ENCODE results near the gene BCOR.

BCOR gene

GRCh38 chrX:40131654-40132337 lies 34.0 kb upstream of the BCOR start:
- no peak overlapping the region for H3K4me3 ChIP-seq (ENCODE audit: low read length)
- H3K56ac ChIP-seq (ENCODE audit: low read length): no peak overlapping the region
- H3K36me3 ChIP-seq (ENCODE audit: control insufficient read depth, insufficient read depth, low read length): no peaks in the 10 kb centered on the region
- WGBS (ENCODE audit: extremely low coverage, insufficient coverage, low lambda C conversion rate): no CpG with 5 or more reads among the region's 10 CpGs
- no peak overlapping the region for H3K27ac ChIP-seq (ENCODE audit: low read depth, low read length)
- no peak overlapping the region for H4K8ac ChIP-seq (ENCODE audit: low read depth, low read length)
- H3K27me3 ChIP-seq (ENCODE audit: insufficient read depth, low read length, poor library complexity): no peaks in the 10 kb centered on the region
- H3K4ac ChIP-seq (ENCODE audit: low read depth, low read length): no peak overlapping the region
- H3K79me2 ChIP-seq (ENCODE audit: control insufficient read depth, insufficient read depth, low read length): no peaks in the 10 kb centered on the region
- H3K4me1 ChIP-seq (ENCODE audit: control insufficient read depth, low read depth, low read length): no peaks in the 10 kb centered on the region
- no peak overlapping the region for H4K5ac ChIP-seq (ENCODE audit: low read length)
- H2BK15ac ChIP-seq (replicated peaks; ENCODE audit: low read depth): no peak overlapping the region
- H2AK5ac ChIP-seq (ENCODE audit: low read length): no peak overlapping the region
- no peak overlapping the region for H3K9ac ChIP-seq (ENCODE audit: low read length)
- H2BK5ac ChIP-seq (ENCODE audit: low read length): no peak overlapping the region
- H3K4me2 ChIP-seq (ENCODE audit: low read length): no peak overlapping the region
- H2BK120ac ChIP-seq (ENCODE audit: low read depth, low read length): no peak overlapping the region
- no peak overlapping the region for H3K23ac ChIP-seq (ENCODE audit: low read length)
- H3K18ac ChIP-seq (ENCODE audit: low read length): no peak overlapping the region
- DNase-seq: no peak
- H3K79me1 ChIP-seq (ENCODE audit: low read length): no peaks in the 10 kb centered on the region

- no CpG with 5 or more reads among the region's 6 CpGs for WGBS (ENCODE audit: extremely low coverage, insufficient coverage, low lambda C conversion rate)
- Histone ChIP-seq H3K18ac (ENCODE audit: low read length) (no peak overlapping the region), H3K9ac (ENCODE audit: low read length) (no peak overlapping the region)
These were observed 32.4 kb upstream of the BCOR start for GRCh38 chrX:40130207-40130606.

GRCh38 chrX:40127052-40127451 lies 29.3 kb upstream of the BCOR start:
- Histone ChIP-seq H3K4me3 (ENCODE audit: low read length) (no peak overlapping the region), H3K27me3 (ENCODE audit: insufficient read depth, low read length, poor library complexity) (no peaks in the 10 kb centered on the region), H3K4ac (ENCODE audit: low read depth, low read length) (no peak overlapping the region), H4K5ac (ENCODE audit: low read length) (no peak overlapping the region), H4K8ac (ENCODE audit: low read depth, low read length) (no peak overlapping the region), H3K27ac (ENCODE audit: low read depth, low read length) (no peak overlapping the region), H3K4me2 (ENCODE audit: low read length) (no peak overlapping the region), H2BK15ac (replicated peaks; ENCODE audit: low read depth) (no peak overlapping the region), H3K36me3 (ENCODE audit: control insufficient read depth, insufficient read depth, low read length) (no peaks in the 10 kb centered on the region), H2BK120ac (ENCODE audit: low read depth, low read length) (no peak overlapping the region), H3K18ac (ENCODE audit: low read length) (no peak overlapping the region), H2BK5ac (ENCODE audit: low read length) (no peak overlapping the region), H2AK5ac (ENCODE audit: low read length) (no peak overlapping the region), H3K79me2 (ENCODE audit: control insufficient read depth, insufficient read depth, low read length) (no peaks in the 10 kb centered on the region), H3K9ac (ENCODE audit: low read length) (no peak overlapping the region), H3K4me1 (ENCODE audit: control insufficient read depth, low read depth, low read length) (no peaks in the 10 kb centered on the region), H3K56ac (ENCODE audit: low read length) (no peak overlapping the region), H3K23ac (ENCODE audit: low read length) (no peak overlapping the region), H3K79me1 (ENCODE audit: low read length) (no peaks in the 10 kb centered on the region)
- no peak for DNase-seq
- no CpG with 5 or more reads among the region's 2 CpGs for WGBS (ENCODE audit: extremely low coverage, insufficient coverage, low lambda C conversion rate)

More at GRCh38 chrX:40130207-40130606, 32.4 kb upstream of the BCOR start:
- H3K56ac ChIP-seq (ENCODE audit: low read length): no peak overlapping the region
- H3K23ac ChIP-seq (ENCODE audit: low read length): no peak overlapping the region
- H2BK5ac ChIP-seq (ENCODE audit: low read length): no peak overlapping the region
- peak; percentile 71 for DNase-seq
- H4K5ac ChIP-seq (ENCODE audit: low read length): no peak overlapping the region
- no peak overlapping the region for H2AK5ac ChIP-seq (ENCODE audit: low read length)
- no peaks in the 10 kb centered on the region for H3K79me1 ChIP-seq (ENCODE audit: low read length)
- no peaks in the 10 kb centered on the region for H3K36me3 ChIP-seq (ENCODE audit: control insufficient read depth, insufficient read depth, low read length)
- no peak overlapping the region for H3K4me3 ChIP-seq (ENCODE audit: low read length)
- H3K4me2 ChIP-seq (ENCODE audit: low read length): no peak overlapping the region
- no peak overlapping the region for H2BK15ac ChIP-seq (replicated peaks; ENCODE audit: low read depth)
- H3K4me1 ChIP-seq (ENCODE audit: control insufficient read depth, low read depth, low read length): no peaks in the 10 kb centered on the region
- no peak overlapping the region for H2BK120ac ChIP-seq (ENCODE audit: low read depth, low read length)
- H3K4ac ChIP-seq (ENCODE audit: low read depth, low read length): no peak overlapping the region
- no peaks in the 10 kb centered on the region for H3K79me2 ChIP-seq (ENCODE audit: control insufficient read depth, insufficient read depth, low read length)
- H3K27me3 ChIP-seq (ENCODE audit: insufficient read depth, low read length, poor library complexity): no peaks in the 10 kb centered on the region
- no peak overlapping the region for H3K27ac ChIP-seq (ENCODE audit: low read depth, low read length)
- H4K8ac ChIP-seq (ENCODE audit: low read depth, low read length): no peak overlapping the region

GRCh38 chrX:40122487-40122886 lies 24.7 kb upstream of the BCOR start:
- Histone ChIP-seq H3K23ac (ENCODE audit: low read length) (no peak overlapping the region), H3K27ac (ENCODE audit: low read depth, low read length) (no peak overlapping the region), H3K4me1 (ENCODE audit: control insufficient read depth, low read depth, low read length) (no peaks in the 10 kb centered on the region), H3K79me1 (ENCODE audit: low read length) (no peaks in the 10 kb centered on the region), H3K4ac (ENCODE audit: low read depth, low read length) (no peak overlapping the region), H2AK5ac (ENCODE audit: low read length) (no peak overlapping the region), H3K79me2 (ENCODE audit: control insufficient read depth, insufficient read depth, low read length) (no peaks in the 10 kb centered on the region), H4K8ac (ENCODE audit: low read depth, low read length) (no peak overlapping the region), H3K18ac (ENCODE audit: low read length) (no peak overlapping the region), H2BK5ac (ENCODE audit: low read length) (no peak overlapping the region), H2BK15ac (replicated peaks; ENCODE audit: low read depth) (no peak overlapping the region), H3K9ac (ENCODE audit: low read length) (no peak overlapping the region), H3K27me3 (ENCODE audit: insufficient read depth, low read length, poor library complexity) (no peaks in the 10 kb centered on the region), H2BK120ac (ENCODE audit: low read depth, low read length) (no peak overlapping the region), H3K56ac (ENCODE audit: low read length) (no peak overlapping the region), H3K36me3 (ENCODE audit: control insufficient read depth, insufficient read depth, low read length) (no peaks in the 10 kb centered on the region), H3K4me3 (ENCODE audit: low read length) (no peak overlapping the region), H4K5ac (ENCODE audit: low read length) (no peak overlapping the region), H3K4me2 (ENCODE audit: low read length) (no peak overlapping the region)
- no CpG with 5 or more reads among the region's 10 CpGs for WGBS (ENCODE audit: extremely low coverage, insufficient coverage, low lambda C conversion rate)
- DNase-seq: no peak

GRCh38 chrX:40121618-40122017 lies 23.9 kb upstream of the BCOR start:
- no peak for DNase-seq
- Histone ChIP-seq H2AK5ac (ENCODE audit: low read length) (no peak overlapping the region), H3K56ac (ENCODE audit: low read length) (no peak overlapping the region), H2BK5ac (ENCODE audit: low read length) (no peak overlapping the region), H3K4ac (ENCODE audit: low read depth, low read length) (no peak overlapping the region), H3K18ac (ENCODE audit: low read length) (no peak overlapping the region), H3K4me3 (ENCODE audit: low read length) (no peak overlapping the region), H4K5ac (ENCODE audit: low read length) (no peak overlapping the region), H3K79me2 (ENCODE audit: control insufficient read depth, insufficient read depth, low read length) (no peaks in the 10 kb centered on the region), H3K36me3 (ENCODE audit: control insufficient read depth, insufficient read depth, low read length) (no peaks in the 10 kb centered on the region), H3K23ac (ENCODE audit: low read length) (no peak overlapping the region), H2BK15ac (replicated peaks; ENCODE audit: low read depth) (no peak overlapping the region), H4K8ac (ENCODE audit: low read depth, low read length) (no peak overlapping the region), H2BK120ac (ENCODE audit: low read depth, low read length) (no peak overlapping the region), H3K9ac (ENCODE audit: low read length) (no peak overlapping the region), H3K27ac (ENCODE audit: low read depth, low read length) (no peak overlapping the region), H3K27me3 (ENCODE audit: insufficient read depth, low read length, poor library complexity) (no peaks in the 10 kb centered on the region), H3K4me1 (ENCODE audit: control insufficient read depth, low read depth, low read length) (no peaks in the 10 kb centered on the region), H3K4me2 (ENCODE audit: low read length) (no peak overlapping the region), H3K79me1 (ENCODE audit: low read length) (no peaks in the 10 kb centered on the region)
- WGBS (ENCODE audit: extremely low coverage, insufficient coverage, low lambda C conversion rate): no CpG with 5 or more reads among the region's 5 CpGs
